Type B pancreatic cell (in vitro differentiated cells): ENCODE data around the gene LHFPL3. TPM values are rescaled to one million over a fixed set of nuclear protein-coding genes. Genes with fewer than 3 reads are reported as not detected.

Source experiments
- DNase-seq: peaks from one replicate; pipeline ENCODE4 v3.0.0; 2021; ENCODE audit warnings: mixed read lengths; ENCODE audit not compliant: unreplicated experiment; ENCODE audit errors: extremely low spot score
- H3K27ac Mint-ChIP-seq: 2 replicates; pipeline ENCODE4 v1.8.0; 2021; ENCODE audit warnings: mild to moderate bottlenecking, mixed read lengths
- H3K27me3 Mint-ChIP-seq: 2 replicates; pipeline ENCODE4 v1.8.0; 2021; ENCODE audit warnings: mixed read lengths
- H3K36me3 Mint-ChIP-seq: 2 replicates; pipeline ENCODE4 v1.8.0; 2021; ENCODE audit warnings: mixed read lengths
- H3K4me1 Mint-ChIP-seq: one replicate; pipeline ENCODE4 v1.8.0; 2021; ENCODE audit warnings: mixed read lengths; ENCODE audit not compliant: unreplicated experiment
- H3K4me3 Mint-ChIP-seq: 2 replicates; pipeline ENCODE4 v1.8.0; 2021; ENCODE audit warnings: mild to moderate bottlenecking, mixed read lengths
- H3K9me3 Mint-ChIP-seq: 2 replicates; pipeline ENCODE4 v1.8.0; 2021; ENCODE audit warnings: mixed read lengths
- CTCF ChIP-seq: fragments of 200-600 bp; sonication (generic); conservative IDR thresholded peaks from 2 replicates; pipeline ENCODE4 v1.5.0; 2021; ENCODE audit warnings: antibody characterized with exemption, mild to moderate bottlenecking
- total RNA-seq: library from RNA; stranded (reverse); gene quantifications from 2 replicates; pipeline ENCODE4 v1.2.1, GENCODE V29; 2021; ENCODE audit warnings: low replicate concordance

The LHFPL3 gene
- total RNA-seq, 1 donor from 2014 or later, result 0.31 TPM

GRCh38 chr7:104900525-104901239, 572.3 kb downstream of the LHFPL3 start:
- H3K4me1 Mint-ChIP-seq, result peaks cover 21% of the 10 kb centered on the region
- no peak overlapping the region for H3K27ac Mint-ChIP-seq
- no peak for TF ChIP-seq CTCF
- no peaks in the 10 kb centered on the region for H3K36me3 Mint-ChIP-seq
- no peak overlapping the region for H3K4me3 Mint-ChIP-seq
- H3K9me3 Mint-ChIP-seq, result no peaks in the 10 kb centered on the region
- peaks cover 4% of the 10 kb centered on the region for H3K27me3 Mint-ChIP-seq
- DNase-seq, result no peak

GRCh38 chr7:104901240-104901619, 572.8 kb downstream of the LHFPL3 start:
- no peak overlapping the region for H3K4me3 Mint-ChIP-seq

DNA sequence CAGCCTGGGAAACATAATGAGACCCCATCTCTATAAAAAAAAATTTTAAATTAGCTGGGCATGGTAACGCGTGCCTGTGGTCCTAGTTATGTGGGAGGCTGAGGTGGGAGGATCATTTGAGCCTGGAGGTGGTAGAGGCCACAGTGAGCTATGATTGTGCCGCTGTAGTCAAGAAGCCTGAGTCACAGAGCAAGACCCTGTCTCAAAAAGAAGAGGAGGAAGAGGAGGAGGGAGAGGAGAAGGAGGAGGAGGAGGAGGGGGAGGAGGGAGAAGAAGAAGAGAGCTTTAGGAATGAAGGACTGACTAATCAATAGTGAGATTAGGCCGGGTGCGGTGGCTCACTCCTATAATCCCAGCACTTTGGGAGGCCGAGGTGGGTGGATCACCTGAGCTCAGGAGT, 573.8 kb downstream of the LHFPL3 start:
- Mint-ChIP-seq H3K4me3 (no peak overlapping the region), H3K27me3 (peaks cover 4% of the 10 kb centered on the region), H3K9me3 (no peaks in the 10 kb centered on the region), H3K27ac (no peak overlapping the region), H3K4me1 (peaks cover 19% of the 10 kb centered on the region), H3K36me3 (no peaks in the 10 kb centered on the region)
- no peak for TF ChIP-seq CTCF
- DNase-seq, result no peak

More at GRCh38 chr7:104901240-104901619, 572.8 kb downstream of the LHFPL3 start:
- peaks cover 4% of the 10 kb centered on the region for H3K27me3 Mint-ChIP-seq
- H3K36me3 Mint-ChIP-seq, result no peaks in the 10 kb centered on the region
- H3K27ac Mint-ChIP-seq, result no peak overlapping the region
- no peak for DNase-seq
- no peaks in the 10 kb centered on the region for H3K9me3 Mint-ChIP-seq
- no peak for TF ChIP-seq CTCF
- peaks cover 21% of the 10 kb centered on the region for H3K4me1 Mint-ChIP-seq

DNA sequence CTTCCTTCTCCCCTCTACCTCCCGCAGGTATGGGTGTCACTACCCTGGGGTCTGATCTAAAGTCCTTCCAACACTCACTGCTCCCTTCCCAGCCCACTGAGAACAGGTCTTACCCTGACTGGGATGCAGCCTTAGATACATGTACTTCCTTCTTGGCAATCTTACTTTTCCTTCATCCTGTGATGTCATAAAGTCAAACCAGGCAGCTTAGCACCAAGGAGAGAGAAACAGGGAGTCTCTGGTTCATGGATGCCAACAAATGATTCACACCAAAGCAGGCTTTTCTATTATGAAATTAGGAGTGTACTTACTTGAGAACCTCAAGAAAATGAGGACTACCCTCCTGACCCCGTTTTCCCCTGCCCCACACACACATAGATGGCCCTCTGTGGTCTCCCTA, 574.6 kb downstream of the LHFPL3 start:
- H3K27me3 Mint-ChIP-seq, result peaks cover 4% of the 10 kb centered on the region
- DNase-seq, result no peak
- no peak for TF ChIP-seq CTCF
- no peaks in the 10 kb centered on the region for H3K36me3 Mint-ChIP-seq
- no peaks in the 10 kb centered on the region for H3K9me3 Mint-ChIP-seq
- H3K4me3 Mint-ChIP-seq, result no peak overlapping the region
- peaks cover 14% of the 10 kb centered on the region for H3K4me1 Mint-ChIP-seq
- H3K27ac Mint-ChIP-seq, result no peak overlapping the region

GRCh38 chr7:104903846-104904245, 575.4 kb downstream of the LHFPL3 start:
- no peak for DNase-seq
- no peaks in the 10 kb centered on the region for H3K9me3 Mint-ChIP-seq
- no peak overlapping the region for H3K27ac Mint-ChIP-seq
- peaks cover 14% of the 10 kb centered on the region for H3K4me1 Mint-ChIP-seq
- peaks cover 4% of the 10 kb centered on the region for H3K27me3 Mint-ChIP-seq
- H3K36me3 Mint-ChIP-seq, result no peaks in the 10 kb centered on the region
- H3K4me3 Mint-ChIP-seq, result no peak overlapping the region
- no peak for TF ChIP-seq CTCF

DNA sequence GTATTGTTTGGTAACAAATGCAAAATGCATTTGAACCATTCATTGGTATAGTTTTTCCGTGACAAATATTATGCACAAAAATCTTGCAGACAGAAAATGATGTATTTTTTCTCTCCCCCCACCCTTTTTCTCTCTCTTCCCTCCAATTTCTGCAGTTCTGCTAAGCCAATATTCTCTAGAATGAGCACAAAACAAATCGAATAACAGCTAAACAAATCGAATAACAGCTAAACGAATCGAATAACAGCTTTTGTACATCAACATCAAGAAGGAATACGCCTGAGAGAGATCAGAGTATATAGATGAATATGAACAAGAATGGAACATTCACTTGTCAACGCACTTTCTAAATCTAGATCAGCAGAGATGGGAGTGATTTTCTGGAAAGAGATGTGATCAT, 577.6 kb downstream of the LHFPL3 start:
- Mint-ChIP-seq H3K27ac (no peak overlapping the region), H3K9me3 (no peaks in the 10 kb centered on the region), H3K36me3 (no peaks in the 10 kb centered on the region), H3K27me3 (peaks cover 3% of the 10 kb centered on the region), H3K4me3 (no peak overlapping the region), H3K4me1 (peaks cover 4% of the 10 kb centered on the region)
- no peak for TF ChIP-seq CTCF
- no peak for DNase-seq
